Spleen (tissue), 7 donors: ENCODE results near the gene PARN.

Experiments used
- CTCF ChIP-seq, 11 experiments: fragments of 200-600 bp in 7 of 11; fragments of 450-650 bp in 4 of 11; sonication (generic) in 4 of 11; IDR thresholded peaks in 8 of 11; conservative IDR thresholded peaks in 3 of 11; 1 replicate in 7 of 11; 2 replicates in 4 of 11; pipeline versions ENCODE4 v1.4.0 to v1.8.0; 2016 to 2021; ENCODE audit warnings: antibody characterized with exemption in 11 of 11, inconsistent platforms in 4 of 11, mild to moderate bottlenecking in 1 of 11
- POLR2A ChIP-seq, 3 donors: fragments of 450-650 bp; IDR thresholded peaks; one replicate each; pipeline ENCODE4 v1.5.1; 2017; ENCODE audit warnings: antibody characterized with exemption in 3 of 3, mild to moderate bottlenecking in 1 of 3
- donor health status: DM: no; HTN: no; CAD: no; lungs with moderate emphysema.
- donor health status: DM: no; HTN: no; CAD: no.
- donor health status: DM: no; HTN: no; CAD: no.

- TF ChIP-seq CTCF (IDR thresholded peaks at IDR 0.05 in 8 of 11, conservative IDR thresholded peaks at IDR 0.05 in 3 of 11) (no peak), POLR2A (IDR thresholded peaks at IDR 0.05) (no peak)
These were observed 100.0 kb downstream of the PARN start for GRCh38 chr16:14530046-14530445.
